Neural cell (in vitro differentiated cells): ENCODE data around the gene NME7. TPM values are rescaled to one million over a fixed set of nuclear protein-coding genes. Genes with fewer than 3 reads are reported as not detected.

Experiments
- H2AFZ ChIP-seq: fragments of 200-600, 300-800 bp; sonication (generic), shearing (Covaris generic); 2 replicates; pipeline ENCODE4 v1.6.0; 2014; ENCODE audit warnings: low read depth, mild to moderate bottlenecking, antibody characterized with exemption, low read length, moderate library complexity
- H3F3A ChIP-seq: fragments of 200-600 bp; shearing (Covaris generic); 2 replicates; pipeline ENCODE4 v1.6.1; 2016; ENCODE audit warnings: mild to moderate bottlenecking, moderate library complexity, mixed read lengths, antibody characterized with exemption, low read length; ENCODE audit not compliant: insufficient read depth, poor library complexity, severe bottlenecking
- H3K27ac ChIP-seq: fragments of 200-600, 300-800 bp; sonication (generic), shearing (Covaris generic); 2 replicates; pipeline ENCODE4 v1.5.1; 2014; ENCODE audit warnings: mild to moderate bottlenecking, low read length, moderate library complexity
- H3K27me3 ChIP-seq: fragments of 300-800, 200-600 bp; sonication (generic), shearing (Covaris generic); 2 replicates; pipeline ENCODE4 v1.6.0; 2014; ENCODE audit warnings: mild to moderate bottlenecking, low read depth, low read length, moderate library complexity; ENCODE audit not compliant: insufficient read depth
- H3K36me3 ChIP-seq: fragments of 300-800, 200-600 bp; sonication (generic), shearing (Covaris generic); 2 replicates; pipeline ENCODE4 v1.5.1; 2014; ENCODE audit warnings: mild to moderate bottlenecking, antibody characterized with exemption, low read length, moderate library complexity; ENCODE audit not compliant: insufficient read depth
- H3K4me2 ChIP-seq: fragments of 300-800, 200-600 bp; sonication (generic), shearing (Covaris generic); 2 replicates; pipeline ENCODE4 v1.6.0; 2014; ENCODE audit warnings: mild to moderate bottlenecking, low read length
- H3K4me3 ChIP-seq: fragments of 300-800, 200-600 bp; sonication (generic), shearing (Covaris generic); 2 replicates; pipeline ENCODE4 v1.5.1; 2014; ENCODE audit warnings: mild to moderate bottlenecking, low read length, moderate library complexity
- H3K79me2 ChIP-seq: fragments of 200-600 bp; shearing (Covaris generic); replicated peaks from 2 replicates; pipeline ENCODE4 v1.6.0; 2014; ENCODE audit warnings: mild to moderate bottlenecking, low read length, moderate library complexity; ENCODE audit not compliant: insufficient read depth
- H3K9ac ChIP-seq: fragments of 300-800, 200-600 bp; sonication (generic), shearing (Covaris generic); 2 replicates; pipeline ENCODE4 v1.6.1; 2016; ENCODE audit warnings: mild to moderate bottlenecking, low read length, mixed read lengths
- H3K9me2 ChIP-seq: fragments of 200-600 bp; shearing (Covaris generic); 2 replicates; pipeline ENCODE4 v1.6.1; 2016; ENCODE audit warnings: mild to moderate bottlenecking, low read length, mixed read lengths; ENCODE audit not compliant: insufficient read depth
- H3K9me3 ChIP-seq: fragments of 200-600, 300-800 bp; sonication (generic), shearing (Covaris generic); 2 replicates; pipeline ENCODE4 v1.6.1; 2016; ENCODE audit warnings: mild to moderate bottlenecking, mixed run types, low read length, moderate library complexity, mixed read lengths
- H4K20me1 ChIP-seq: fragments of 200-600 bp; shearing (Covaris generic); 2 replicates; pipeline ENCODE4 v1.6.1; 2016; ENCODE audit warnings: mild to moderate bottlenecking, mixed run types; ENCODE audit not compliant: insufficient read depth
- EP300 ChIP-seq: fragments of 450-650 bp; conservative IDR thresholded peaks from 2 replicates; pipeline ENCODE4 v1.6.1; 2014; ENCODE audit warnings: antibody characterized with exemption, mild to moderate bottlenecking, moderate library complexity; ENCODE audit not compliant: poor library complexity, severe bottlenecking
- EZH2 ChIP-seq: fragments of 200-600, 300-800 bp; shearing (Covaris generic), sonication (generic); IDR thresholded peaks from 2 replicates; pipeline ENCODE4 v1.6.1; 2014; ENCODE audit warnings: antibody characterized with exemption, low read length, borderline replicate concordance, mild to moderate bottlenecking; ENCODE audit not compliant: insufficient read depth, poor library complexity, severe bottlenecking
- MXI1 ChIP-seq: fragments of 450-650 bp; conservative IDR thresholded peaks from 2 replicates; pipeline ENCODE4 v1.6.1; 2014; ENCODE audit warnings: antibody characterized with exemption, mild to moderate bottlenecking; ENCODE audit not compliant: poor library complexity, severe bottlenecking
- POLR2AphosphoS5 ChIP-seq: IDR thresholded peaks from 2 replicates; pipeline ENCODE4 v1.6.1; 2012
- RAD21 ChIP-seq: fragments of 450-650 bp; conservative IDR thresholded peaks from 2 replicates; pipeline ENCODE4 v1.6.1; 2014; ENCODE audit warnings: antibody characterized with exemption, mild to moderate bottlenecking, moderate library complexity
- SMC3 ChIP-seq: fragments of 450-650 bp; conservative IDR thresholded peaks from 2 replicates; pipeline ENCODE4 v1.6.1; 2014; ENCODE audit warnings: antibody characterized with exemption, mild to moderate bottlenecking, moderate library complexity; ENCODE audit not compliant: poor library complexity
- TAF1 ChIP-seq: IDR thresholded peaks from 2 replicates; pipeline ENCODE4 v1.6.1; 2012; ENCODE audit warnings: low read depth
- polyA plus RNA-seq: library from polyadenylated mRNA; depleted of rRNA; stranded (reverse); fragments of >200 nt; gene quantifications from 2 replicates; pipeline ENCODE4 v1.2.3, GENCODE V29; 2014
- TF ChIP-seq, protein P1 (sequence below): IDR thresholded peaks from 2 replicates; pipeline ENCODE4 v1.6.1; 2012; ENCODE audit warnings: borderline replicate concordance
- TF ChIP-seq, protein P2 (sequence below): fragments of 450-650 bp; IDR thresholded peaks from 2 replicates; pipeline ENCODE4 v1.5.1; 2014; ENCODE audit warnings: antibody characterized with exemption, mild to moderate bottlenecking, moderate library complexity; ENCODE audit not compliant: poor library complexity, severe bottlenecking

Gene NME7
- polyA plus RNA-seq, 1 donor from 2014 or later: 42.4 TPM

DNA sequence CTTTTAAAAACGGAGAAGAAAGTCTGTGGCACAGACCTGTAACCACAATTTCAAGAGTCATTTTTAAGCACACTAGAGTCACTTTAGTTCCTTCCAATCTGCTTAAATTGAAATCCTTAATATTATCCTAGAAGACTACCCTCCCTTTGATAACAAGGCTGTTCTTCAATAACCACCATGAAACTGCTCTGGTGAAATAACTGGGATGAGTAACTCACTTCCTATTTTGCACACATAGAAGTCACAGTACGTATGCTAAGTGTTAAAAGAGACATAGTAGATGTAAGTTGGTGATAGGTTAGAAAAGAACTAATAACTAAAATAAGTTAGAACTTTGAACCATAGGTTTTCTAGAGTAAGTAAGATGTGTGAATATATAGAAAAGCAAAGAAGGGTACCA lies 107.8 kb downstream of the NME7 start:
- no peaks in the 10 kb centered on the region for H3K27me3 ChIP-seq
- H3K4me2 ChIP-seq: no peak overlapping the region
- no peaks in the 10 kb centered on the region for H3F3A ChIP-seq
- TF ChIP-seq POLR2AphosphoS5 (no peak), TAF1 (no peak), MXI1 (no peak)
- TF ChIP-seq, protein P1, sequence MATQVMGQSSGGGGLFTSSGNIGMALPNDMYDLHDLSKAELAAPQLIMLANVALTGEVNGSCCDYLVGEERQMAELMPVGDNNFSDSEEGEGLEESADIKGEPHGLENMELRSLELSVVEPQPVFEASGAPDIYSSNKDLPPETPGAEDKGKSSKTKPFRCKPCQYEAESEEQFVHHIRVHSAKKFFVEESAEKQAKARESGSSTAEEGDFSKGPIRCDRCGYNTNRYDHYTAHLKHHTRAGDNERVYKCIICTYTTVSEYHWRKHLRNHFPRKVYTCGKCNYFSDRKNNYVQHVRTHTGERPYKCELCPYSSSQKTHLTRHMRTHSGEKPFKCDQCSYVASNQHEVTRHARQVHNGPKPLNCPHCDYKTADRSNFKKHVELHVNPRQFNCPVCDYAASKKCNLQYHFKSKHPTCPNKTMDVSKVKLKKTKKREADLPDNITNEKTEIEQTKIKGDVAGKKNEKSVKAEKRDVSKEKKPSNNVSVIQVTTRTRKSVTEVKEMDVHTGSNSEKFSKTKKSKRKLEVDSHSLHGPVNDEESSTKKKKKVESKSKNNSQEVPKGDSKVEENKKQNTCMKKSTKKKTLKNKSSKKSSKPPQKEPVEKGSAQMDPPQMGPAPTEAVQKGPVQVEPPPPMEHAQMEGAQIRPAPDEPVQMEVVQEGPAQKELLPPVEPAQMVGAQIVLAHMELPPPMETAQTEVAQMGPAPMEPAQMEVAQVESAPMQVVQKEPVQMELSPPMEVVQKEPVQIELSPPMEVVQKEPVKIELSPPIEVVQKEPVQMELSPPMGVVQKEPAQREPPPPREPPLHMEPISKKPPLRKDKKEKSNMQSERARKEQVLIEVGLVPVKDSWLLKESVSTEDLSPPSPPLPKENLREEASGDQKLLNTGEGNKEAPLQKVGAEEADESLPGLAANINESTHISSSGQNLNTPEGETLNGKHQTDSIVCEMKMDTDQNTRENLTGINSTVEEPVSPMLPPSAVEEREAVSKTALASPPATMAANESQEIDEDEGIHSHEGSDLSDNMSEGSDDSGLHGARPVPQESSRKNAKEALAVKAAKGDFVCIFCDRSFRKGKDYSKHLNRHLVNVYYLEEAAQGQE: no peak
- peaks cover 7% of the 10 kb centered on the region for H3K36me3 ChIP-seq
- H3K27ac ChIP-seq: no peak overlapping the region
- H3K9ac ChIP-seq: no peak overlapping the region
- no peaks in the 10 kb centered on the region for H4K20me1 ChIP-seq
- H2AFZ ChIP-seq: no peak overlapping the region
- peaks cover 6% of the 10 kb centered on the region for H3K9me3 ChIP-seq
- H3K79me2 ChIP-seq: no peaks in the 10 kb centered on the region
- H3K4me3 ChIP-seq: no peak overlapping the region
- no peaks in the 10 kb centered on the region for H3K9me2 ChIP-seq

DNA sequence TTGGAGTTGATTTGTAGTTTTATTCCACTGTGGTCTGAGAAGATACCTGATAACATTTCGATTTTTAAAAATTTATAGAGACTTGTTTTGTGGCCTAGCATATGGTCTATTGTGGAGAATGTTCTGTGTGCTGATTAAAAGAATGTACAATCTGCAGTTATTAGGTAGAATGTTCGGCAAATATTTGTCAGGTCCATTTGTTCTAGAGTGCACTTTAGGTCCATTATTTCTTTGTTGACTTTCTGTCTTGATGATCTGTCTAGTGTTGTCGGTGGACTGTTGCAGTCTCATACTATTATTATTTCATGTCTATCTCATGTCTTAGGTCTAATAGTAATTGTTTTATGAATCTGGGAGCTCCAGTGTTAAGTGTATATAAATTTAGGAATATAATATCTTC lies 116.8 kb downstream of the NME7 start:
- no peak overlapping the region for H2AFZ ChIP-seq
- no peak overlapping the region for H3K27ac ChIP-seq
- no peaks in the 10 kb centered on the region for H3K79me2 ChIP-seq
- H3K4me2 ChIP-seq: no peak overlapping the region
- H3K9me2 ChIP-seq: no peaks in the 10 kb centered on the region
- H3K9ac ChIP-seq: no peak overlapping the region
- H3K9me3 ChIP-seq: no peaks in the 10 kb centered on the region
- no peak for TF ChIP-seq POLR2AphosphoS5
- TF ChIP-seq, protein P1: no peak
- no peak for TF ChIP-seq MXI1
- TF ChIP-seq TAF1: no peak
- TF ChIP-seq, protein P2, sequence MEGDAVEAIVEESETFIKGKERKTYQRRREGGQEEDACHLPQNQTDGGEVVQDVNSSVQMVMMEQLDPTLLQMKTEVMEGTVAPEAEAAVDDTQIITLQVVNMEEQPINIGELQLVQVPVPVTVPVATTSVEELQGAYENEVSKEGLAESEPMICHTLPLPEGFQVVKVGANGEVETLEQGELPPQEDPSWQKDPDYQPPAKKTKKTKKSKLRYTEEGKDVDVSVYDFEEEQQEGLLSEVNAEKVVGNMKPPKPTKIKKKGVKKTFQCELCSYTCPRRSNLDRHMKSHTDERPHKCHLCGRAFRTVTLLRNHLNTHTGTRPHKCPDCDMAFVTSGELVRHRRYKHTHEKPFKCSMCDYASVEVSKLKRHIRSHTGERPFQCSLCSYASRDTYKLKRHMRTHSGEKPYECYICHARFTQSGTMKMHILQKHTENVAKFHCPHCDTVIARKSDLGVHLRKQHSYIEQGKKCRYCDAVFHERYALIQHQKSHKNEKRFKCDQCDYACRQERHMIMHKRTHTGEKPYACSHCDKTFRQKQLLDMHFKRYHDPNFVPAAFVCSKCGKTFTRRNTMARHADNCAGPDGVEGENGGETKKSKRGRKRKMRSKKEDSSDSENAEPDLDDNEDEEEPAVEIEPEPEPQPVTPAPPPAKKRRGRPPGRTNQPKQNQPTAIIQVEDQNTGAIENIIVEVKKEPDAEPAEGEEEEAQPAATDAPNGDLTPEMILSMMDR: no peak
- no peak for TF ChIP-seq SMC3
- no peak for TF ChIP-seq EP300
- no peak for TF ChIP-seq EZH2
- TF ChIP-seq RAD21: no peak
- no peaks in the 10 kb centered on the region for H3F3A ChIP-seq
- no peaks in the 10 kb centered on the region for H3K36me3 ChIP-seq
- no peak overlapping the region for H3K4me3 ChIP-seq
- no peaks in the 10 kb centered on the region for H4K20me1 ChIP-seq
- H3K27me3 ChIP-seq: no peaks in the 10 kb centered on the region
